Activated naive CD4-positive, alpha-beta T cell treated with anti-CD3 and anti-CD28 coated beads for 36 hours (primary cell): ENCODE data around the gene COG2. TPM values are rescaled to one million over a fixed set of nuclear protein-coding genes. Genes with fewer than 3 reads are reported as not detected.

Source experiments
- CTCF ChIA-PET: fragments of 350-600 bp; sonication (Branson Sonifier 250); formaldehyde crosslinking; loops from one replicate; lab custom pipeline; 2021; ENCODE audit warnings: antibody characterized with exemption; lab: Charles Lee
- DNase-seq: peaks from one replicate; pipeline ENCODE4 v3.0.0-alpha.2; 2020
- H3K27ac Mint-ChIP-seq: one replicate; pipeline ENCODE4 v1.8.0; 2021; ENCODE audit warnings: mild to moderate bottlenecking, mixed read lengths
- H3K27me3 Mint-ChIP-seq: one replicate; pipeline ENCODE4 v1.8.0; 2021; ENCODE audit warnings: low read depth, mixed read lengths
- H3K36me3 Mint-ChIP-seq: one replicate; pipeline ENCODE4 v1.8.0; 2021; ENCODE audit warnings: low read depth, mixed read lengths
- H3K4me1 Mint-ChIP-seq: one replicate; pipeline ENCODE4 v1.8.0; 2021; ENCODE audit warnings: low read depth, mixed read lengths
- H3K4me3 Mint-ChIP-seq: one replicate; pipeline ENCODE4 v1.8.0; 2021; ENCODE audit warnings: mild to moderate bottlenecking, moderate library complexity, mixed read lengths
- H3K9me3 Mint-ChIP-seq: one replicate; pipeline ENCODE4 v1.8.0; 2021; ENCODE audit warnings: mixed read lengths
- intact Hi-C: fragments of 100-400 bp; cut with micrococcal nuclease; formaldehyde crosslinking; loops from one replicate; pipeline ENCODE4 v1.15.1; 2023
- total RNA-seq, 2 experiments: library from RNA; stranded (reverse); gene quantifications; one replicate each; pipeline ENCODE4 v1.2.3, GENCODE V29; 2021

COG2 gene
- total RNA-seq, 2 experiments from 2014 or later, result 19.9 to 22.1 TPM

- CTCF ChIA-PET, result no interaction called here
- Mint-ChIP-seq H3K36me3 (no peaks in the 10 kb centered on the region), H3K4me1 (no peaks in the 10 kb centered on the region), H3K9me3 (no peaks in the 10 kb centered on the region), H3K27me3 (peaks cover 10% of the 10 kb centered on the region), H3K4me3 (no peak overlapping the region), H3K27ac (no peak overlapping the region)
- DNase-seq, result no peak
- intact Hi-C loops, result no loop called here
These were observed 31.0 kb upstream of the COG2 start for GRCh38 chr1:230611128-230611877.

GRCh38 chr1:230611878-230612235 is 30.4 kb upstream of the COG2 start:
- Mint-ChIP-seq H3K36me3 (no peaks in the 10 kb centered on the region), H3K4me3 (no peak overlapping the region), H3K27me3 (peaks cover 11% of the 10 kb centered on the region), H3K4me1 (no peaks in the 10 kb centered on the region), H3K9me3 (no peaks in the 10 kb centered on the region), H3K27ac (no peak overlapping the region)
- intact Hi-C loops, result no loop called here
- CTCF ChIA-PET, result no interaction called here
- no peak for DNase-seq

- H3K27me3 Mint-ChIP-seq, result peaks cover 14% of the 10 kb centered on the region
- DNase-seq, result no peak
- H3K4me1 Mint-ChIP-seq, result no peaks in the 10 kb centered on the region
- no peak overlapping the region for H3K27ac Mint-ChIP-seq
- intact Hi-C loops, result no loop called here
- CTCF ChIA-PET, result no interaction called here
- no peaks in the 10 kb centered on the region for H3K9me3 Mint-ChIP-seq
- H3K4me3 Mint-ChIP-seq, result no peak overlapping the region
- H3K36me3 Mint-ChIP-seq, result no peaks in the 10 kb centered on the region
These were observed 29.6 kb upstream of the COG2 start for GRCh38 chr1:230612651-230613050.

- intact Hi-C loops, result no loop called here
- Mint-ChIP-seq H3K4me1 (no peaks in the 10 kb centered on the region), H3K27ac (no peak overlapping the region)
These were observed 28.2 kb upstream of the COG2 start for GRCh38 chr1:230614121-230614520.

GRCh38 chr1:230618537-230618936 is 23.7 kb upstream of the COG2 start:
- H3K4me1 Mint-ChIP-seq, result no peaks in the 10 kb centered on the region
- intact Hi-C loops, result no loop called here
- CTCF ChIA-PET, result no interaction called here
- no peaks in the 10 kb centered on the region for H3K9me3 Mint-ChIP-seq
- H3K27ac Mint-ChIP-seq, result no peak overlapping the region
- DNase-seq, result no peak
- peaks cover 16% of the 10 kb centered on the region for H3K27me3 Mint-ChIP-seq
- H3K36me3 Mint-ChIP-seq, result no peaks in the 10 kb centered on the region
- no peak overlapping the region for H3K4me3 Mint-ChIP-seq

More at GRCh38 chr1:230614121-230614520, 28.2 kb upstream of the COG2 start:
- Mint-ChIP-seq H3K4me3 (no peak overlapping the region), H3K27me3 (peaks cover 16% of the 10 kb centered on the region), H3K36me3 (no peaks in the 10 kb centered on the region), H3K9me3 (no peaks in the 10 kb centered on the region)
- CTCF ChIA-PET, result no interaction called here
- no peak for DNase-seq

- CTCF ChIA-PET, result no interaction called here
- H3K4me3 Mint-ChIP-seq, result no peak overlapping the region
These were observed 21.5 kb upstream of the COG2 start for GRCh38 chr1:230620649-230621323.

GRCh38 chr1:230621324-230622030 is 20.8 kb upstream of the COG2 start:
- no peak overlapping the region for H3K27ac Mint-ChIP-seq
- intact Hi-C loops, result no loop called here
- H3K27me3 Mint-ChIP-seq, result peaks cover 13% of the 10 kb centered on the region
- CTCF ChIA-PET, result no interaction called here
- no peaks in the 10 kb centered on the region for H3K9me3 Mint-ChIP-seq
- no peak overlapping the region for H3K4me3 Mint-ChIP-seq
- no peak for DNase-seq
- no peaks in the 10 kb centered on the region for H3K4me1 Mint-ChIP-seq
- no peaks in the 10 kb centered on the region for H3K36me3 Mint-ChIP-seq

More at GRCh38 chr1:230620649-230621323, 21.5 kb upstream of the COG2 start:
- no peak for DNase-seq
- H3K4me1 Mint-ChIP-seq, result no peaks in the 10 kb centered on the region
- intact Hi-C loops, result no loop called here
- H3K36me3 Mint-ChIP-seq, result no peaks in the 10 kb centered on the region
- H3K27me3 Mint-ChIP-seq, result peaks cover 17% of the 10 kb centered on the region
- no peak overlapping the region for H3K27ac Mint-ChIP-seq
- H3K9me3 Mint-ChIP-seq, result no peaks in the 10 kb centered on the region

GRCh38 chr1:230622151-230622550 is 20.1 kb upstream of the COG2 start:
- no peak overlapping the region for H3K4me3 Mint-ChIP-seq
- CTCF ChIA-PET, result no interaction called here
- no peak for DNase-seq
- H3K4me1 Mint-ChIP-seq, result no peaks in the 10 kb centered on the region
- intact Hi-C loops, result no loop called here
- H3K27ac Mint-ChIP-seq, result no peak overlapping the region
- peaks cover 13% of the 10 kb centered on the region for H3K27me3 Mint-ChIP-seq
- H3K9me3 Mint-ChIP-seq, result no peaks in the 10 kb centered on the region
- H3K36me3 Mint-ChIP-seq, result no peaks in the 10 kb centered on the region

- DNase-seq, result no peak
- intact Hi-C loops, result no loop called here
- peaks cover 7% of the 10 kb centered on the region for H3K27me3 Mint-ChIP-seq
- H3K4me3 Mint-ChIP-seq, result no peak overlapping the region
- H3K36me3 Mint-ChIP-seq, result no peaks in the 10 kb centered on the region
- no peak overlapping the region for H3K27ac Mint-ChIP-seq
- CTCF ChIA-PET, result interaction anchor here (0.6 kb wide), 1 partner anchor 429 kb away, joined by 4 read pairs; no protein-coding TSS in a partner anchor
- H3K4me1 Mint-ChIP-seq, result no peaks in the 10 kb centered on the region
- H3K9me3 Mint-ChIP-seq, result no peaks in the 10 kb centered on the region
These were observed 18.1 kb upstream of the COG2 start for GRCh38 chr1:230624097-230624713.

- Mint-ChIP-seq H3K4me3 (no peak overlapping the region), H3K27ac (no peak overlapping the region), H3K36me3 (no peaks in the 10 kb centered on the region), H3K4me1 (no peaks in the 10 kb centered on the region), H3K27me3 (peaks cover 4% of the 10 kb centered on the region), H3K9me3 (no peaks in the 10 kb centered on the region)
- intact Hi-C loops, result no loop called here
- DNase-seq, result no peak
- CTCF ChIA-PET, result no interaction called here
These were observed 16.0 kb upstream of the COG2 start for GRCh38 chr1:230626232-230626631.

- intact Hi-C loops, result no loop called here
- CTCF ChIA-PET, result no interaction called here
- H3K4me1 Mint-ChIP-seq, result no peaks in the 10 kb centered on the region
- H3K27ac Mint-ChIP-seq, result no peak overlapping the region
- no peak for DNase-seq
- H3K9me3 Mint-ChIP-seq, result no peaks in the 10 kb centered on the region
- no peak overlapping the region for H3K4me3 Mint-ChIP-seq
- H3K27me3 Mint-ChIP-seq, result peaks cover 4% of the 10 kb centered on the region
- H3K36me3 Mint-ChIP-seq, result no peaks in the 10 kb centered on the region
These were observed 14.5 kb upstream of the COG2 start for GRCh38 chr1:230627767-230628166.

- Mint-ChIP-seq H3K4me3 (no peak overlapping the region), H3K9me3 (no peaks in the 10 kb centered on the region), H3K27ac (no peak overlapping the region), H3K27me3 (peaks cover 4% of the 10 kb centered on the region), H3K4me1 (no peaks in the 10 kb centered on the region), H3K36me3 (no peaks in the 10 kb centered on the region)
- CTCF ChIA-PET, result interaction anchor here (0.6 kb wide), 1 partner anchor 11 kb away, joined by 4 read pairs; no protein-coding TSS in a partner anchor
- no peak for DNase-seq
- intact Hi-C loops, result no loop called here
These were observed 12.8 kb upstream of the COG2 start for GRCh38 chr1:230629511-230629910.
